ENCODE data around the gene SIL1.
"Not testable (repeated sequence)": the region's sequence is repeated elsewhere in the genome, so short reads cannot be mapped to it uniquely, and the experiment has no call there.

The SIL1 gene

DNA sequence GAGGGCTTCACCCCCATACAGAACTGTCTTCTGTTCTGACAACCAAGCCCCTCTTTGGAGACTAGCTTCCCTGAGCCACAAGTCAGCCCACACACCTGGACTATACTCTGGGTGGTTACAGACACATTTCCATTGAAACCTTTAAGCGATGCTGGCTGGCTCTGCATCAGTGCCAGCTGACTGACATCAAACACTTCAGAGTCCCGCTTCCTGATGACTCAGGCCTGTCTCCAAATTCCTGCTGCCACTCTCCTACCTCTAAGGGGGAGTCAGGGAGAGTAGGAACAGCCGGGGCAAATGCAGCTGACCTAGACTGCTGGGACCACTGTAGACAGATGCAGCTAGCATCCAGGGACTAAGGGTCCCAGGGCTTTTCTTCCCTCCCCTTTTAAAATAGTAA, 59.4 kb downstream of the SIL1 start:
- DNase-seq (ENCODE audit: low read depth), result no peak

DNA sequence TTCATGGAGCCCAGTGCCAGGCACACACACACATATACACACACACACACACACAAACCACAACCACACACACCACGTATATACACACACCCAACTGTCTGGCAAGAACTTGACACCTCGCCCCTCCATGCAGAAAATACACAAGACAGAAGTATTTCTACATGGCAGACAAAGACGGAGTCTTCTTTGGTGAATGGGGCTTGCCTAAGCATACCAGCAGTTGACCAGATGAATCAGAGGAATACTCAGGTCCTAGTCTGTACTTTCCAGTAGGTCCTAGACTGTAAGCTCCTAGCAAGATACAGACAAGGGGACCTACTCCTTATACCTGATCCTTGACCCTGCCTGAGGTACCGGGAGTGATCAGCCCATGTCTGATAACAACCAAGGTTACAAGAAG, 60.1 kb downstream of the SIL1 start:
- DNase-seq (ENCODE audit: low read depth), result no peak

DNA sequence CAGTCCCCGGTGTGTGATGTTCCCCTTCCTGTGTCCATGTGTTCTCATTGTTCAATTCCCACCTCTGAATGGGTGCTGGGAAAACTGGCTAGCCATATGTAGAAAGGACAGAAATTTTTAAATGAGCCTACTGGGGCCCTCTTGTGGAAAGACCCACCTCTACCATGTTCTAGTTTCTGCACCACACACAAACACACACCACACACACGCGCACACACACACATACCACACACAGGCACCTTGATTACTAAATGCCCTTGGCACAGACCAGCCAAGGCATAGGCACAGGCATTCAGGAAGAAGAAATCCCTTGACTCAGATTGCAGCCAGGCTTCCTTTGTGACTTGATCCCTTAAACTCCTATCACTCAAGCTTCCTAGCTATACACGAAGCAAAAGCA, 60.5 kb downstream of the SIL1 start:
- no peak for DNase-seq (ENCODE audit: low read depth)

- no peak for DNase-seq (ENCODE audit: low read depth)
These were observed 63.3 kb downstream of the SIL1 start for GRCh38 chr5:139134906-139135305.

GRCh38 chr5:139133282-139133681, 64.9 kb downstream of the SIL1 start:
- DNase-seq (ENCODE audit: low read depth), result no peak

GRCh38 chr5:139132515-139132914, 65.7 kb downstream of the SIL1 start:
- DNase-seq (ENCODE audit: low read depth), result no peak

GRCh38 chr5:139131921-139132432, 66.2 kb downstream of the SIL1 start:
- no peak for DNase-seq (ENCODE audit: low read depth)

- no peak for DNase-seq (ENCODE audit: low read depth)
These were observed 66.7 kb downstream of the SIL1 start for GRCh38 chr5:139131465-139131864.

GRCh38 chr5:139131062-139131461, 67.1 kb downstream of the SIL1 start:
- no peak for DNase-seq (ENCODE audit: low read depth)

- no peak for DNase-seq (ENCODE audit: low read depth)
These were observed 68.0 kb downstream of the SIL1 start for GRCh38 chr5:139130214-139130613.

- DNase-seq (ENCODE audit: low read depth), result no peak
These were observed 71.5 kb downstream of the SIL1 start for GRCh38 chr5:139126711-139127111.

- DNase-seq (ENCODE audit: low read depth), result no peak
These were observed 72.2 kb downstream of the SIL1 start for GRCh38 chr5:139125991-139126390.

DNA sequence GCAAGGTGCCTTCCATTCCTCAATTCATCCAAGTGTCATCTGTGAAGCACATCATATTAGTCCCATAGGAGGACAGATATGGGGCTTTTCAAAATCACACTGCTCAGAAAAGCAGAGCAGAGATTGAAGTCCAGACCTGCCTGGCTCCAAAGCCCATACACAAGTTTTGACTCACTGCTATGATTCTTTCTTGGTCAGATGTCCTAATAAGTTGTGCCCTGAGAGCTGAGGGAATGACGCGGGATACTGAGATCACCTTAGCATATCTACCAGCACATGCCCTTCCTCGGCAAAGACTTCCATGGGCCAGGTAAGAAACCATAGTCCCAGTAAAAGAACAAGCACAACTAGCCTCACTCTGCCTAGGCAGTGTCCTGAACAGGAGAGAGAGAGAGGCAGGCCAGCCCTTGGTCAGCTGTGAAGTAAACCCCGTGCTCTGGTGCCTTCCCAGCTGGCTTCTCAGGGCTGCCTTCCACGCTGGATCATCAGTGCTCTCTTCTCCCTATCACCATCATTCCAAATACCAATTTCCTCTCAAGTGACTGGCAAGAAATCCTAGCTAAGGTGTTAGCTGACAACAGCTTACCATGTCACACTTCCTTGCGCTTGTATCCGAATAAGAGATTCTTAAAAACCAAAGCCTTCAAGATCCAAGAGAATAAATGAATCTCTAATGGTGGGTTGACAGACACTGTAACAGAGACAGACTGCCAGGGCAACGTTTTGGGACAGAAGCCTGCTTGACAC, 73.2 kb downstream of the SIL1 start:
- no peak for DNase-seq (ENCODE audit: low read depth)

GRCh38 chr5:139121120-139121519, 77.0 kb downstream of the SIL1 start:
- DNase-seq (ENCODE audit: low read depth), result no peak

DNA sequence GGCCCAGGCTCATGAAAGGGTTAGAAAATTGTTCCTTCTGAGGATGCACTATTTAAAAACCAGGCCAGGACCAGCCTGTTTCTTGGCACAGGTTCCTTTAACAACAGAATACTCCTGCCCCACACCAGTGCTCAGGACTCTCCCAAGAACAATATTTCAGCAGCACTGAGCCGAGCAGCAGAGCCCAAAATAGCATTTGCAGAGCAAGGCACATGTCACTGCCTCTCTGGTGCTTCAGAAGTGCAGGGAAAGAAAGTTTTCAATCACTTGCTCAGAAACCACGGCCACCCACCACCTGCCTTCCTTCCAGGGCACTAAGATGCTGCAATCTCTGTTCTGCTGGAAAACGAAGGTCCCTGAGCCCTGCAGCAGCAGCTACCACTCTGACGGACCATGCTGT, 77.6 kb downstream of the SIL1 start:
- DNase-seq (ENCODE audit: low read depth), result no peak

DNA sequence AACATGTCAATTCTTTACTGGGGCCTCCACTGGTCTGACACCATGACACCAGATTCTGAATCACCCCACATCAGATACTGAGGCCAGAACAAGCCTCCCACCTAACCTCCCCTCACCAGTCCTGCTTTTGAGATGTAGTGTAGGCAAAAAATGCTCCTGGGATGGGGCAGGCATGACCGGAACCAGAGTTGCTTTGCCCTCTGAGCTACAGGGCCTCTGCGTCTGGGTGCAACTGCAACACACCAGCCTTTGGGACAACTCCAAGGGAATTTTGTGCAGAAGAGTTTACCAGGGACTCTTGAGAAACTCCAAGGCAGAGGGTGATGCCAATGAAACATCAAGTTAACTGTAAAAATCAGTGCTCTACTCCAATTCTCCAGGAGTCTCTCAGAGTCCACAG, 79.4 kb downstream of the SIL1 start:
- DNase-seq (ENCODE audit: low read depth), result no peak

- DNase-seq (ENCODE audit: low read depth), result no peak
These were observed 80.8 kb downstream of the SIL1 start for GRCh38 chr5:139117342-139117884.

GRCh38 chr5:139116100-139116655, 82.0 kb downstream of the SIL1 start:
- DNase-seq (ENCODE audit: low read depth), result no peak

DNA sequence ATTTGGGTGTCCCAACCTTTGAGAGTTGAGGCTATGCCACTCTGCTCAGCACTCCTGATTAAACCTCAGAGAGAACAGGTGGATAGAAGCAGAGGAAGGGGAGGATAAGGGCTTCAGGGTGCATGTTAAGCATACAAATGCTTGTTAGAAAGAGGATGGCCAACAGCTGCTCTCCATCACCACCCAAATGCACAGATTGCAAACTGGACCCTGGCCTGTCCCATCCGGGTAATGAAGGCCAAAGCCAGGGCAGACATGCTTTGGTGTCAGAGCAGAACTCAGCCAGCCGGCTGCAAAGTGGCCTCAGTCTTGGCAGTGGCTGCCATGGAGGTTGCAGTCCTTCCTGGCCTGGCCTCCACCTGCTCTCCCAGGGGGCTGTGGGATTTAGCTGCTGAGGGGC, 84.3 kb downstream of the SIL1 start:
- DNase-seq (ENCODE audit: low read depth), result no peak

- not testable (repeated sequence) for DNase-seq (ENCODE audit: low read depth)
These were observed 85.8 kb downstream of the SIL1 start for GRCh38 chr5:139112362-139112761.

GRCh38 chr5:139110526-139111168, 87.5 kb downstream of the SIL1 start:
- no peak for DNase-seq (ENCODE audit: low read depth)

DNA sequence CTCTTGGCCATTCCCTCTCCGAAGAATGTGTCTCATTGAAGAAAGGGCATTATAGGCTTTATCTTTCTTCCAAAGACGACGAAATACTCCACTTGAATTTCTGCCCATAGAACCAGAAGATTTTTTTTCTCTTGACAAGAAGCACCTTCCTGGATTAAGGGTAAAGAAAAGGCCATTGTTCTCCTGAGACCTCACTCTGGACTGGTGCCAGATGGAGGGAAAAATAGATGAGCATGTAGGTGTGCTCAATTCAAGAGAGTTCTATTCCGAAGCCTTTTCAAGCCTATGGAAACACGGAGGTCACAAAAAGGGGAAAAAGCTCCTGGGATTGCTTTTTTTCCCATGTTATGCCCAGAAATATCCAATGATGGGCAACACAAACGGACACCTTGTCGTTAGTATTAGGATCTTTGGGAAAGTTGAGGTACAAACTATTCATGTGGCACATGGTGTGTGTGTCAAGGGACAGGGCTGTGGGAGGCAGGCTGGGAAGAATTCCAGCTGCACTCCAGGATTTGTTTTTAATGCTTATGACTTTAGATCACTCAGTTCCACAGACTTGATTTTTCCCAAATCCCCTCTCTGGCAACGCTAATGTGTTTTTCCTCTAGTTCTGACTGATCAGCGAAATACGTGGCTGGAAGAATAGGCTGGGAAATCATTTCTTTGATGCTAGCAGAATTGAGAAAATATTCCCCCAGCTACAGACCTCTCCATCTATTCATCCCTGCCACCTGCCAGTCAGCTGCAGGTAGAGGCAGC, 89.9 kb downstream of the SIL1 start:
- DNase-seq (ENCODE audit: low read depth), result no peak

Data from stimulated activated CD8-positive, alpha-beta memory T cell treated with anti-CD3 and anti-CD28 coated beads, Interleukin-15, amount 100 ng/mL, for 24 hours (primary cell).